SK-N-SH treated with all-trans-retinoic acid at 6 μM for 48 hours (cell line): ENCODE measurements around the gene RECK.

ENCODE experiments used
- ATAC-seq: fragments of 200-7000 bp; cut with Tn5 transposase; 3 replicates; pipeline ENCODE4 v1.9.1; 2020; ENCODE audit warnings: mild to moderate bottlenecking, moderate library complexity
- ARNTL ChIP-seq: fragments of 450-650 bp; formaldehyde crosslinking; IDR thresholded peaks from 2 replicates; pipeline ENCODE4 v1.5.0; 2020; ENCODE audit warnings: low read depth, mild to moderate bottlenecking, moderate library complexity, borderline replicate concordance
- BACH2 ChIP-seq: fragments of 250-450 bp; sonication (Bioruptor Pico); IDR thresholded peaks from 2 replicates; pipeline ENCODE4 v1.9.0; 2021; ENCODE audit warnings: mild to moderate bottlenecking, borderline replicate concordance
- CREB5 ChIP-seq: fragments of 250-450 bp; sonication (Bioruptor Pico); IDR thresholded peaks from 2 replicates; pipeline ENCODE4 v1.5.1; 2020; ENCODE audit warnings: low read depth, mild to moderate bottlenecking, moderate library complexity
- CSDC2 ChIP-seq: fragments of 250-450 bp; sonication (Bioruptor Pico); IDR thresholded peaks from 2 replicates; pipeline ENCODE4 v1.5.0; 2020; ENCODE audit warnings: mild to moderate bottlenecking, moderate library complexity
- CSRNP3 ChIP-seq: fragments of 250-450 bp; sonication (Bioruptor Pico); IDR thresholded peaks from 2 replicates; pipeline ENCODE4 v1.5.1; 2021; ENCODE audit warnings: mild to moderate bottlenecking, moderate library complexity
- ESRRG ChIP-seq: fragments of 250-450 bp; sonication (Bioruptor Pico); IDR thresholded peaks from 2 replicates; pipeline ENCODE4 v1.6.1; 2021; ENCODE audit warnings: mild to moderate bottlenecking
- GLIS3 ChIP-seq: fragments of 250-450 bp; sonication (Bioruptor Pico); IDR thresholded peaks from 2 replicates; pipeline ENCODE4 v1.5.0; 2020; ENCODE audit warnings: mild to moderate bottlenecking, moderate library complexity
- ISL1 ChIP-seq: fragments of 250-450 bp; sonication (Bioruptor Pico); IDR thresholded peaks from 2 replicates; pipeline ENCODE4 v2.1.2; 2022; ENCODE audit warnings: mild to moderate bottlenecking, moderate library complexity
- OSR1 ChIP-seq: fragments of 250-450 bp; sonication (Bioruptor Pico); IDR thresholded peaks from 2 replicates; pipeline ENCODE4 v1.8.0; 2022; ENCODE audit warnings: moderate library complexity, mild to moderate bottlenecking, inconsistent platforms
- PATZ1 ChIP-seq: fragments of 250-450 bp; sonication (Bioruptor Pico); IDR thresholded peaks from 2 replicates; pipeline ENCODE4 v1.8.0; 2020; ENCODE audit warnings: mild to moderate bottlenecking, moderate library complexity, borderline replicate concordance
- PPARA ChIP-seq: fragments of 250-450 bp; sonication (Bioruptor Pico); IDR thresholded peaks from 2 replicates; pipeline ENCODE4 v1.5.0; 2020; ENCODE audit warnings: mild to moderate bottlenecking, borderline replicate concordance
- RARB ChIP-seq: fragments of 250-450 bp; sonication (Bioruptor Pico); IDR thresholded peaks from 2 replicates; pipeline ENCODE4 v1.8.0; 2021; ENCODE audit warnings: mild to moderate bottlenecking, moderate library complexity
- SNAI2 ChIP-seq: fragments of 250-450 bp; sonication (Bioruptor Pico); IDR thresholded peaks from 2 replicates; pipeline ENCODE4 v1.5.0; 2020; ENCODE audit warnings: mild to moderate bottlenecking, moderate library complexity
- TCF4 ChIP-seq: fragments of 250-450 bp; sonication (Bioruptor Pico); IDR thresholded peaks from 2 replicates; pipeline ENCODE4 v1.8.0; 2021; ENCODE audit warnings: mild to moderate bottlenecking, moderate library complexity, borderline replicate concordance
- TOX ChIP-seq: fragments of 250-450 bp; sonication (Bioruptor Pico); IDR thresholded peaks from 2 replicates; pipeline ENCODE4 v1.8.0; 2021; ENCODE audit warnings: mild to moderate bottlenecking, moderate library complexity, borderline replicate concordance
- ZFP3 ChIP-seq: fragments of 250-450 bp; sonication (Bioruptor Pico); IDR thresholded peaks from 2 replicates; pipeline ENCODE4 v1.5.0; 2020; ENCODE audit warnings: mild to moderate bottlenecking, moderate library complexity
- ZNF565 ChIP-seq: fragments of 450-650 bp; formaldehyde crosslinking; conservative IDR thresholded peaks from 2 replicates; pipeline ENCODE4 v1.5.0; 2020; ENCODE audit warnings: low read depth, mild to moderate bottlenecking, moderate library complexity
- ZNF8 ChIP-seq: fragments of 450-650 bp; formaldehyde crosslinking; IDR thresholded peaks from 2 replicates; pipeline ENCODE4 v1.5.0; 2020; ENCODE audit warnings: mild to moderate bottlenecking, moderate library complexity
- TF ChIP-seq, protein P1 (sequence below): fragments of 250-450 bp; sonication (Bioruptor Pico); IDR thresholded peaks from 2 replicates; pipeline ENCODE4 v1.5.0; 2020; ENCODE audit warnings: mild to moderate bottlenecking, moderate library complexity
- TF ChIP-seq, protein P2 (sequence below): fragments of 250-450 bp; sonication (Bioruptor Pico); IDR thresholded peaks from 2 replicates; pipeline ENCODE4 v1.8.0; 2021; ENCODE audit warnings: low read depth, mild to moderate bottlenecking, moderate library complexity, borderline replicate concordance

RECK gene

DNA sequence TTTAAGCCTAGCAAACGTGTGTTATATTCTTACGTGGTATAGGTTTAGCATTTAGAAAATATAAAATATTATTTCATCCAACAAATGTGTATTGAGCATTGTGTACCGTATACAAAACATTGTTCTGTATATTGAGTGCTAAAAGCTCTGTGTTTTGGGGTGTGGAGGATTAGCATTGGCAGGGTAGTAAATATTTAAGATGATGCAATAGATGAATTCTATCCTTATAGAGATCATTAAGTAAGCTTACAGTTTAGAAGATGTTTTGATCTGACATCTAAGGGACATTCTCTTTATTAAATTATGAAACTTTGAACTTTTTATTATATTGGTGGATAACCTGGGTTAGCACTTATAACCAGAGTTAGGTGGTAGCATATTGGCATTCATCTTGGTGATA lies 51.3 kb downstream of the RECK start:
- TF ChIP-seq ZNF565 (CRISPR knock-in tag) (no peak), TOX (no peak), ARNTL (CRISPR knock-in tag) (no peak), OSR1 (no peak), ZNF8 (CRISPR knock-in tag) (no peak), PPARA (CRISPR knock-in tag) (no peak), ESRRG (CRISPR knock-in tag) (no peak), ISL1 (no peak)
- TF ChIP-seq, protein P1, sequence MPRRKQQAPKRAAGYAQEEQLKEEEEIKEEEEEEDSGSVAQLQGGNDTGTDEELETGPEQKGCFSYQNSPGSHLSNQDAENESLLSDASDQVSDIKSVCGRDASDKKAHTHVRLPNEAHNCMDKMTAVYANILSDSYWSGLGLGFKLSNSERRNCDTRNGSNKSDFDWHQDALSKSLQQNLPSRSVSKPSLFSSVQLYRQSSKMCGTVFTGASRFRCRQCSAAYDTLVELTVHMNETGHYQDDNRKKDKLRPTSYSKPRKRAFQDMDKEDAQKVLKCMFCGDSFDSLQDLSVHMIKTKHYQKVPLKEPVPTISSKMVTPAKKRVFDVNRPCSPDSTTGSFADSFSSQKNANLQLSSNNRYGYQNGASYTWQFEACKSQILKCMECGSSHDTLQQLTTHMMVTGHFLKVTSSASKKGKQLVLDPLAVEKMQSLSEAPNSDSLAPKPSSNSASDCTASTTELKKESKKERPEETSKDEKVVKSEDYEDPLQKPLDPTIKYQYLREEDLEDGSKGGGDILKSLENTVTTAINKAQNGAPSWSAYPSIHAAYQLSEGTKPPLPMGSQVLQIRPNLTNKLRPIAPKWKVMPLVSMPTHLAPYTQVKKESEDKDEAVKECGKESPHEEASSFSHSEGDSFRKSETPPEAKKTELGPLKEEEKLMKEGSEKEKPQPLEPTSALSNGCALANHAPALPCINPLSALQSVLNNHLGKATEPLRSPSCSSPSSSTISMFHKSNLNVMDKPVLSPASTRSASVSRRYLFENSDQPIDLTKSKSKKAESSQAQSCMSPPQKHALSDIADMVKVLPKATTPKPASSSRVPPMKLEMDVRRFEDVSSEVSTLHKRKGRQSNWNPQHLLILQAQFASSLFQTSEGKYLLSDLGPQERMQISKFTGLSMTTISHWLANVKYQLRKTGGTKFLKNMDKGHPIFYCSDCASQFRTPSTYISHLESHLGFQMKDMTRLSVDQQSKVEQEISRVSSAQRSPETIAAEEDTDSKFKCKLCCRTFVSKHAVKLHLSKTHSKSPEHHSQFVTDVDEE (CRISPR knock-in tag) = no peak
- TF ChIP-seq, all 23 proteins: peak for 0
- ATAC-seq = no peak

DNA sequence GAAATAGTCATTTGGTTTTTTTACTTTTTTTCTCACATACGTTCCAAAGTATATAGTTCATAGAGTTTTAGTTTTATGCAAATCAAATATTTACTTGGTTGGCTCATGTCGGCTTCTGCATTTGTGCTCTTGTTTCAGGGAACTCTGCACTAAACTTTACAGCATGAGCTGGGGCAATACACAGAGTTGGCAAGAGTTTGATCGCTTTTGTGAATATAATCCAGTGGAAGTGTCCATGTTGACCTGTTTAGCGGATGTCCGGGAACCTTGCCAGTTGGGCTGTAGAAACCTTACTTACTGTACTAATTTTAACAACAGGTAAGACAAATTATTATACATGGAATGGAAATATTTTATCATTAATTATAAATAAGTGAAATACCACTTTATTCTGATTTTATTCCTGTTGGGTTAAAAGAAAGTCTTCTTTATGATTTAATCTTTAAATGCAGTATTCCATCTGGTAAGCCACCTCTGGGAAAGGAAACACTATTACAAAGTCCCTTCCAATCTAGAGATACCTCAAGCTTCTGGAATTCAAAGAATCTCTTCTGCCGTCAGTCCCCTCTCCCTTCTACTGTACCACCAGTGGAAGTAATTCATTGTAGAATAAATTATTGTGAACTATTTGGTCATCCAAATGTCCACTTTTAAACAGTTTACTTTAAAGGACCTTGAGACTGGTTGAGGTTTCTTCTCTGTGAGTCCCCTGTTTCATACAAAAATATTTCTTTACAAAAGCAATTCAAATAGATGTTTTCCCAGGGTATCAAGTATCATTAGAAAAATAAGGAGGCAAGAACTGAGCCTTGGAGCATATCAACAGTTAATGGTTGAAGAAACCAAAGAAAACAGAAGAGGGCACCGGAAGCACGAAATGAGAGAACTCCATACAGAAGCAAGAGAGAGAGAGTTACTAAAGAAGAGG lies 54.6 kb downstream of the RECK start:
- peak; percentile 93 for ATAC-seq
- TF ChIP-seq TCF4 (CRISPR knock-in tag) (no peak), PATZ1 (CRISPR knock-in tag) (no peak), CSRNP3 (0 out of 2 replicates have a peak, but pooled peaks have one; percentile 53), CSDC2 (CRISPR knock-in tag) (0 out of 2 replicates have a peak, but pooled peaks have one; percentile 12), CREB5 (CRISPR knock-in tag) (peak; percentile 83), ISL1 (peak; percentile 72)

DNA sequence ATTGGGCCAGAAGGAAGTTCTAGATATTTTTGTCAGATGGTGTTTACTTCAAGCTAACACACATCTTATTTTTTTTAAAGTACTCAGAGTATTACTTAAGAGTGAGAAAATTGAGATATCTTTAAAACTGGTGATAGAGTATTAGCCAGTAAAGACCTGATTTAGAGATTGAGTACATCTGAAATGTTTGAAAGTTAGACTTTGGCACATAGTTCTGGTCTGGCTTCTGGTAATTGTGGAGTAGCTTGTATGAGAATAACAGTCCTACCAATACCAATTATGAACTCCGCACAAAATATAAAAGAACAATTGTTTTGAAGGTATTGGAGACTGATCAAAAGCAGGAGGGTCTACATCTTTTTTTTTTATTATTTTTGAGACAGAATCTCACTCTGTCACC lies 55.3 kb downstream of the RECK start:
- ATAC-seq = no peak
- no peak for TF ChIP-seq ZNF8 (CRISPR knock-in tag)
- no peak for TF ChIP-seq PPARA (CRISPR knock-in tag)
- TF ChIP-seq RARB = no peak
- no peak for TF ChIP-seq TOX
- TF ChIP-seq BACH2 (CRISPR knock-in tag) = no peak
- TF ChIP-seq, protein P1 (CRISPR knock-in tag) = no peak
- TF ChIP-seq PATZ1 (CRISPR knock-in tag) = no peak
- no peak for TF ChIP-seq CSDC2 (CRISPR knock-in tag)
- no peak for TF ChIP-seq CREB5 (CRISPR knock-in tag)
- TF ChIP-seq ZNF565 (CRISPR knock-in tag) = no peak
- no peak for TF ChIP-seq GLIS3 (CRISPR knock-in tag)
- TF ChIP-seq ZFP3 (CRISPR knock-in tag) = no peak
- TF ChIP-seq ISL1 = no peak
- no peak for TF ChIP-seq SNAI2 (CRISPR knock-in tag)
- no peak for TF ChIP-seq ESRRG (CRISPR knock-in tag)
- TF ChIP-seq, protein P2, sequence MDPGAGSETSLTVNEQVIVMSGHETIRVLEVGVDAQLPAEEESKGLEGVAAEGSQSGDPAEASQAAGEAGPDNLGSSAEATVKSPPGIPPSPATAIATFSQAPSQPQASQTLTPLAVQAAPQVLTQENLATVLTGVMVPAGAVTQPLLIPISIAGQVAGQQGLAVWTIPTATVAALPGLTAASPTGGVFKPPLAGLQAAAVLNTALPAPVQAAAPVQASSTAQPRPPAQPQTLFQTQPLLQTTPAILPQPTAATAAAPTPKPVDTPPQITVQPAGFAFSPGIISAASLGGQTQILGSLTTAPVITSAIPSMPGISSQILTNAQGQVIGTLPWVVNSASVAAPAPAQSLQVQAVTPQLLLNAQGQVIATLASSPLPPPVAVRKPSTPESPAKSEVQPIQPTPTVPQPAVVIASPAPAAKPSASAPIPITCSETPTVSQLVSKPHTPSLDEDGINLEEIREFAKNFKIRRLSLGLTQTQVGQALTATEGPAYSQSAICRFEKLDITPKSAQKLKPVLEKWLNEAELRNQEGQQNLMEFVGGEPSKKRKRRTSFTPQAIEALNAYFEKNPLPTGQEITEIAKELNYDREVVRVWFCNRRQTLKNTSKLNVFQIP (CRISPR knock-in tag) = no peak
- TF ChIP-seq, all 23 proteins: peak for 0
